GM18861 (cell line): ENCODE data around the gene DR1.
A peak's percentile ranks its signal among the peaks of the same experiment; 100 is the strongest.
"Not testable (repeated sequence)": the region's sequence is repeated elsewhere in the genome, so short reads cannot be mapped to it uniquely, and the experiment has no call there.

ENCODE experiments used
- ATAC-seq: cut with Tn5 transposase; IDR thresholded peaks from one replicate; pipeline ENCODE4 v1.9.1; 2021; ENCODE audit not compliant: unreplicated experiment

The DR1 gene

DNA sequence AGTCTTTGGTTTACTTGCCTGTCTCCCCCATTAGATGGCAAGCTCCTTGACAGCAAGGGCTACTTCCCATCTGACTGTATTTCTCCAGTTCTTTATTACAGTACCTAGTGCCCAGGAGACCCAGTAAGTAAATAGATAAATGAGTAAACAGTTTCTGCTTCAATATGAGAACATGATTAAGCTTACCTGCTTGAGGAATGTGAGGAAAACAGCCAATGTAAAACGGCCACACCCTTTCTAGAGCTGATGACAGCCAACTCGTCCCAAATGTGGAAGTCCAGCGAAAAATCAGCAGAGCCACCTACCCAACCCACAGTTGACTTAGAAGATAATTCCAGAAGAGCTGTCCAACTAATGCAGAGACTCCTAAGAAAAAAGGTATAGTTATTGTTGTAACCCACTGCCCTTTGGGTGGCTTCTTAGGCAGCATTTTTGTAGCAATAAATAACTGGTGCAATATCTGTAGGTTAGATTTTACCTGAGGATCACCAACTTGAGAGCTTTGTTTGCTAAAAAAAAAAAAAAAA, 6.5 kb upstream of the DR1 start:
- no peak for ATAC-seq

DNA sequence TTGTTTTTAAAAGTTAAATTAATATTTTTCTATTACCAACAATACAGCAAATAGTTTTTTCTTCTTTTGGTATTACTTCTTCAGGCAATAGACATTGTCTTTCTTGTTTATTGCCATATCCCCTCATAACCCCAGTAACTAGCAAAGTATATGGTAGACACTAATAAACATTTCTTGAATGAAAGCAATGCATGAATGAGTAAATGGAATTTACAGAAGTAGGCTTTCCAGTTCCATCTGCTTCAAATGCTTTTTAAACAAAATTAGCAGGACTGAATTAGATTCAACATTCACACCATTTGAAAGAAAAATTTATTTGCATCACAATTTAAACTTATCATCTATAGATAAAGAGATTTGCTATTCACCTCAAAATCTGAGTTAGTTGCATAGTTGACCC, 5.6 kb upstream of the DR1 start:
- ATAC-seq = no peak

DNA sequence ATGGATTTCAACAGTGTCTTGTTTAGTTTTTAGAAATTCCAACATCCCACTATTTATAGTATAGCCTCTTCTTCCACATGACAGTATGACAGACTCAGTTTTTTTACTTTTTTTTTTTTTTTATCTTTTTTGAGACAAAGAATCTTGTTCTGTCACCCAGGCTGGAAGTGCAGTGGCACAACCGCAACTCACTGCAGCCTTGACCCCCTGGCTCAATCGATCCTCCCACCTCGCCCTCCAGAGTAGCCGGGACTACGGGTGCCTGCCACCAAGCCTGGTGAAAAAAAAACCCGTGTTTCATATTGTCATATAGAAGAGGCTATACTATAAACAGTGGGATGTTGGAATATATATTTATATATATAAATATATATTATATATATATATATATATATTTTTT, 1.2 kb upstream of the DR1 start:
- ATAC-seq = no peak

DNA sequence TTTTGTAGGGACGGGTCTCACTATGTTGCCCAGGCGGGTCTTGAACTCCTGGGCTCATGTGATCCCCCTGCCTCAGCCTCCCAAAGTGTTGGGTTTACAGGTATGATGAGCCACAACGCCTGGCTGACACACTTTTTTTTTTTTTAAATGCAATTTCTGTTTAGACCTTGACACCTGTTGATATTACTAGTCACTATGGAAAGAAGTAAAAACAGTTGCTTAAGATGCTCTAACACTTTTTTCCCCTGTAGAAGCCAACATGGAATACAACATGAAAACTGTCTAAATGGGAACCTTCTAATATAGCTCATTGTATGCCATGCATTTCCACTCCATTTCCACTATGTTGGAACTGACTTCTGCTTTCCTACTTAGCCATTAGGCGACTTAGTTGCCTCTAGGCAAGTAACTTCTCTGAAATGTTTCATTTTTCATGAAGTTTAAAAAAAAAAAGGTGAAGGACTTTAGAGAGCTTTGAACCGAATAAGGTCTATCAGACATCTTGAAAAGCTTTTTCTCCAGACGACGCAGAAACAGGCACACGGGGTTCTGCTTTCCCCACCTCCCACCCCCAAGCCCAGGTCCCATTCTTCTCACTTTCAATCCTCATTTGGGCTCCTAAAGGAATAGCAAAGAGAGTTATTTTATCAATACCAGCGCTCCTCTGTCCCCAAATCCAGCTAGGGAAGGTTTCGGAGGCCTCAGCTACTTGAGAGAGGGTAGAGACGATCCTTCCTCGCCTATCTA, 648 bp upstream of the DR1 start:
- no peak for ATAC-seq

DNA sequence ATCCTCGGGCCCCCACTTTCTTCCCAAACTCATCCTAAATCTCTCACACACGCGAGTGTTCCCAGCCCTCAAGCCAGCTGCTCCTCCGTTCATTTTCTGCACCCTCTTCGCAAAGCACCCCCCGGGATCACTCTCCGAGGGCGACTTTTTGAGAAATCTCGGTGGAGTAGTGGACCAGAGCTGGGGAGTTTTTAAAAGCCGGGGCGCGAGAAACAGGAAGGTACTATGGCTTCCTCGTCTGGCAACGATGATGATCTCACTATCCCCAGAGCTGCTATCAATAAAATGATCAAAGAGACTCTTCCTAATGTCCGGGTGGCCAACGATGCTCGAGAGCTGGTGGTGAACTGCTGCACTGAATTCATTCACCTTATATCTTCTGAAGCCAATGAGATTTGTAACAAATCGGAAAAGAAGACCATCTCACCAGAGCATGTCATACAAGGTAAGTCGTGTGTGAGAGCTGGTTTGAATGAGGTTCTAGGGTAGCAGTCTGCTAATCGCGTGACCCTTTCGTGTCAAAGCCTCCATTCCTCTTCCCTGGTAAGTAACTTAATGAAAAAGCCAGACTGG, 800 bp downstream of the DR1 start:
- ATAC-seq = peak; percentile 16

DNA sequence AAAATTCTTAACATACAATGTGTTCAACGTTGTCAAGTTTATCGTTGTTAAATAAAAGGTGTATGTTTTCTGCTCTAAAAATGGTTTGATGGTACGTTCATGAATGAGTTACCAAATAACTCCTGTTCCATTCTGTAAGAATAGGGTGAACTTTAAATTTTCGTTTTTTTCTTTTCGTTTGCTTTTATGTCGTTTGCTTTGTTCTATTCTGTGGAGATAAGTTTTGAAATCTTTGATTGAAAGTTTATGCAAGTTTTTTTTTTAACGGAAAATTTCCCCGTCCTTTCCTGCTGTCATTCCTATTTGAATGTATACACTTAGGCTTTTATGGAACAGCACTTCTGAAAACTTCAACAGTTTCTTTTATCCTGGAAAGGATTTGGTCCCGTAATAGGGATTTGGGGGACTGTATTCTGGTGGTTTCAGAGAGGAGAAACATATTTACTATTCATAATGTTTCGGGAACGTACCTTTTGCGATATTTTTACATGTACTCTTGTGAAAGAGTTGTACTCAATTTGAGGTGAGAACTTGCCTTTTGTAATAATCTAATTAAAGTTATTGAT, 1.7 kb downstream of the DR1 start:
- no peak for ATAC-seq

DNA sequence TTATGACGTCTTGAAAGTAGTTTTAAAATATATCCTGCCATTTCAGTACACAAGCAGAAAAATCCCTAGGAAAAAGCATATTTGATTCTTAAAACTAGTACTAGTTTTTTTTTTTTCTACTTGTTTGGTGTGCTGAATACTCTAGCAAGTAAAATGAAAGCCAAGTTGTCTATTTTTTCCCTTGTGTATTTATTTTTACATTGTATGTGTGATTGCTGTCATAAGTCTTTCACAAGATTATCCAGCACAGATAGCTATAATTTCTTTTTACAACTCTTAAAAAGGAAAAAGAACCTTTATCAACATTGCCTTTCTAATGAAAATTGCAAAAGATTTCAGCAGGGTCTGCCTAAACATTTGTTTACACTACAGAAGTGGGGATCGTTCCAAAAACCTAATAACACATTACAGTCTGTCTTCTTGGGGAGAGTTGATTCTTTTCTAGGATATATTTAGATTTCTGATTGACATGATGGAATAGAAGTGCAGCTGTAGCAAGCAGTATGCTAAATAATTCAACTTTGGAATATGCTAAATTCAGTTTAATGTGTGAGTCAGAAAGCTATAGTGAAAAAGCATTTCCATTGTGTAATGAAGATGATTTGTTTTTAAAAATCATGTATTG, 2.5 kb downstream of the DR1 start:
- no peak for ATAC-seq

DNA sequence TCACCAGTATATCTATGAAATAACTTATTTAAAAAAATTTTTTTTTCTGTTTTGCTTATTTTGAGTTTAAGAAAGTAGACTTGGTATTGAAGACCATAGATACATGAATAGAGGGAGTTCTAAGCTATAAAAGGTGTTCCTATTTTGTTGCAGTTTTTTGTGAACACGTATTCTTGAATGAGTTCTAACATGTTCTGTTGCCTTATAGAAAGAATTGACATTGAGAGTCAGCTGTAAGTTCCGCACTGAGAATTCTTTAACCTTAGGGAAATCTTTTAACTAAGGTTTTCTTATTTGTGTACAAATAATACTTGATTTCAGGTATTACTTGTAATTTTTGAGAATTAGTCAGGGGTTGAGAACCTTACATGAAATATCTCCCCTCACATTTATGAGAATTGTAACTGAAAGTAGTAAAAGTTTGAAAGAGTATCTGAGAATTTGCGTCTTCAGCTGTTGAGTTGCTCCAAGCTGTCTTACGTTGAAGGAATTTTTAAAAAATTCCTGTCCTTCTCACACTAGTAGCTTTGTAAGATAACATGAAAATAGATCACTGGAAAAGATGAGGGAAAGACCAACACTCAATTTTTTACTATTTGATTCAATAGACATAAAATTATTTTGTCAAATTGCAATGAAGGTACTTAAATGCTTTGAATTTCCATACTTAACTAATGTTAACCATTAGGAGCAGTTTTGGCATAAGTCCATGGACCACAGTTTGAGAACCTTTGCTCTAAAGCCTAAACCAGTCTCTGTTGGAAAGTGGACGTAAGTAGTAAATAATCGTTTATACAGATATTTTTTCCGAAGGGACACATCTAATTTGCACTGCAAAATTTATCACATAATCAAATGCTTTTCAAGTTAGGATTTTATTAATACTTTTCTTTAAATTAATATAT, 3.8 kb downstream of the DR1 start:
- ATAC-seq = no peak

DNA sequence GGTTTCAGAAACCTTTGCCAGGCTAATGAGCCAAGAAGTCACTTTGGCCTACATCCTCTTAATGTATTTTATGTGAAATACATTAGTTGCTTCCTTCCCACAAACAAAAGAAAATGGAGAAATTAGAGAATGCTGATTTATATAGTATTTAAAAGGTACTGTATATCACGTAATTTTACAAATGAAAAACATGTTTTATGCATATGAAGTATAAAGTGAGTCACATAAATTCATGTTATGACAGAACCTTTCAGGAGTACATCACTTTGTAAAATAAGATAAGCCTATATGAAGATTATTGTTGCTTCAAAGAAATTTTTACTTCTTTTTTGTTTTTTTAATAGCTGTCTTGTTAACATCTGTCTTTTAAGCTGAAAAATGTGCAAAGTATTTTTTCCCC, 4.6 kb downstream of the DR1 start:
- no peak for ATAC-seq

DNA sequence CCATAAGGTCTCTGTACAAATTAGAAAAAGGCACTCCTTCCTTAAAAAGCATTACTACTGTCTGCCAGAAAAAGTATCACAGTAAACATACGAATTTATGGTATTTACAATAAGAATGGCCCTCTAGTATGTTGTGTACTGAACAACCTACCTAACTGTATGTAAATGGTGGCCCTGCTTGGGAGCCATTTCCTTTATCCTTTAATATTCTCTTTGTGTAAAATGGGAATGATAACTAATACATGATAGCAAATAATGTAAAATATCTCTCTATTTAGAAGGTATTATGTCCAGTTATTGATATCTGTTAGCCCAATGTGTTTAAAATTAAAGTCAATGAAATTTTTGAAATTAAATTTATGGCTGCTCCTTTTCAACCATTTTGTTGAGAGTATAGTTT, 5.2 kb downstream of the DR1 start:
- ATAC-seq = no peak

DNA sequence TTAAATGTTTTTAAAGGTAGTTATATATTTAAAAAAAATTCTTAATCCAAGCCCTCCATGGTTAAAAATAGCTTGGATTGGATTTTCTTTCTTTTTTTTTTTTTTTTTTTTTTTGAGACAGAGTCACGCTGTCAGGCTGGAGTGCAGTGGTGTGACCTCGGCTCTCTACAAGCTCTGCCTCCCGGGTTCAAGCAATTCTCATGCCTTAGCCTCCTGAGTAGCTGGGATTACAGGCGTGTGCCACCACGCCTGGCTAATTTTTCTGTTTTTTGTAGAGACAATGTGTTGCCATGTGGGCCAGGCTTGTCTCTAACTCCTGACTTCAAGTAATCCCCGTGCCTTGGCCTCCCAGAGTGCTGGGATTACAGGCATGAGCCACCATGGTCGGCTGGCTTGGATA, 5.6 kb downstream of the DR1 start:
- not testable (repeated sequence) for ATAC-seq

DNA sequence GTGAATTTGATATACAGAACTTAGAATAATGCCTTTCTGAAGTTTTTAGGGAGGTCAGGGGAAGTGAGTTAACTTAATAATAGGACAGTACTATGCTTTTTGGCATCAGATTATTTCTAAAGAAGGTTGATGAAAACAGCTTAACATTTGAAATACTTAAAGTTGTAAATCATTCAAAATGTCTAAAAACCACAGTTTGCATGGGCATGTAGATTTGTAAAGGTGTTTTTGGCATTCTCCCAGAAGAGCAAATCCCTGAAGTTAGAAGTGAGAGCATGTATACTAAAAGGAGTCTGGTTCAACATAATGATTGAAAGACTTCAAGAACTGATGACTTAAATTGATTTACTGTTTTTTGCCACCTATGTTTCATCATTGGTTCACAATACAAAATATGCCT, 6.7 kb downstream of the DR1 start:
- ATAC-seq = no peak

DNA sequence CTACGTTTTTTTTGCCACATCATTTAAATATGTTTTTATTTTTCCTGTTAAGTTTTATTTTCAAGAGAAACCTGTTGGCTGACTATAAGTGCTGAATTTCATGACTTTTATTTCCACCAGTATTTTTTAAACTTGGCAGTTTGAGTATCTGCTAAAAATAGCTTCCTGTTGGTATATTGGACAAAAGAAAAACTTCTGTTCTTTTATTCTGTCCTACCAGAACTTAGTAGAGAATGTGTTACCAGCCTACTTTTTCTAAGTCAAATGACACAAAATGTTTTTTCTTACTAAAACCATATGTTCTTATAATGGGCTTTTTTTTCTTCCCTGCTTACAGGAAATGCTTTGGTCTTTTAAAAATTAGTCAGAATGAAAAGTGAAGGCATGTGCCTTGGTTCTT, 7.6 kb downstream of the DR1 start:
- no peak for ATAC-seq

DNA sequence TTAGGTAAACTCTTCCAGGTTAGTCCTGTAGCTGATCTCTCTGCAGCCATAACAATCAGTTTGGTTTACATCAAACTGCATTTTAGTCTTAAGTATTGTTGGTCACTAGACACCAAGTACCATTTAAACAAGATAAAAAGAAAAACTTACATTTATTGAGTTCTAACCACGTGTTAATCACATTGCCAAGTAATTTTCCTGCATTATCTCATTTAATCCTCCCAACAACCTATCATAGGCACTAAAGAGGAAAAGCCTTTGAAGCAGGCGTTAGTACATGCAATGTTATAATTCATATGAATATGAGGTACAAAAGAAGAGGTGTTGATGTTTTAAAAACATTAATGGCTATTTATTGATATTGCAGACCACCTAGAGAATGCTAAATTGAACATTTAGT, 9.0 kb downstream of the DR1 start:
- ATAC-seq = no peak

DNA sequence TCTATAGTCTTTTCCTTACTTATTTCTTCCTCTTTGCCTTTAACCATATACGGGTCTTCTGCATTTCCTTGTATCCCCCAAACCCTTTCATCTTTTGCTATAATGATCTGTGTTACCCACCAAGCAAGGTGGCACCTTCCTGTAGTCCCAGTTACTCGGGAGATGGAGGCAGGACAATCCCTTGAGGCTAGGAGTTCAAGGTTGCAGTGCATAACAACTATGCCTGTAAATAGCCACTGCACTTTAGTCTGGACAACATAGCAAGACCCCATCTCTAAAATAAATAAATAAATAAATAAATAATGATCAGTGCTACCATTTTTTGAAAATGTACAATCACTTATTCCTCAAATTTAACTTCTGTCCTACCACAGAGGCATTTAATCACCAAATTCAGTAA, 11.5 kb downstream of the DR1 start:
- no peak for ATAC-seq

DNA sequence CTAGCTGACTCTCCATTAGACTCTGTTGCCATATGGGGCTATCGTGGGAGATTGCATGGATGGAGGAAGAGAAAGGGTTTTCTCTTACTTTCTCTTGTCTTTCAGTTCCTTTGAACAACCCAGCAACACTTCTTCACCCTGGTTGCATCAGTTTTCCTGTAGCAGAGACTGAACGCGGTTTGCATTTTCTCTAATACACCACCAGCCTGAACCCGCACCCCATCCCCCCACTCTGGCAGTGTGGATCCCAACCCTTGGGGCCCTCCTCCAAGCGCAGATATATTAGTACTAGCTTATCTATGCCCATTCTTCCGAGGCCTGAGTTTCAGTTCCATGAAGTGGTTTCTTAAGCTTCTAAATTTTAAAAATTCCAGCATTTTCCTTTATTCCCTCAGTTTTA, 12.6 kb downstream of the DR1 start:
- no peak for ATAC-seq

DNA sequence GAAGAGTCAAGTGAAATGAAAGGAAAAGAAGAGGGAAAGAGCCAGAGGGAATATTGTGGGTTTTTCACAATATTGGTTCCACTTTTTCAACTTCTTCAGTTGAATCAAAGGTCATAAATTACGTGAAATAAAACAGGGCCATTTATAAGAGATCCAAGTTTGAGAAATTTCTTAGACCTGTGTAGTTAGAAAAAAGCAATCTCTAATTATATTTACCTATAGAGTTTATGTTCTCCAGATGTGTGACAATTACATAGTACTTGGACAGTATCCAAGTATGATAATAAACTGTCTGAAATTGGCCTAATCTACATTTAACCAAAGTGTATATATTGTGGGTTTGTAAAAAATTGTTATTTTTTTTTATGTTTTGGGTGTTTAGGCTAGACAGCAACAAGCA, 14.4 kb downstream of the DR1 start:
- no peak for ATAC-seq

DNA sequence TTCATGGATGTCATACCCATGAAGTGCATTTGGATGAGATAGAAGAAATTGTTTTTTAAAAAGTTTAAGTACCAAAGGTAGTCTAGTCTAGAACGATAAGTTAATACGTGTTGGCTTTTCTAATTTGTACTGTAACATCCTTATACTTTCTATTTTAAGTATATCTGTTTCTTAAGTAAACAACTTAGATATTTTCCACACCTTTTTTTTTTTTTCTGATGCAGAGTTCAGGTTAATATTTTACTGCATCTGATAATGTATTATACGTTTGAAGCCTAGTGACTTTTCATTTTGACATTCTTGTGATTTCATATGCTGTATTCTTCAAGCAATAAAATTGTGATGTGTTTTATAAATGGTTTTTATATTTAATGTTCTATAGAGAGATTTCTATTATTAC, 16.5 kb downstream of the DR1 start:
- ATAC-seq = no peak

DNA sequence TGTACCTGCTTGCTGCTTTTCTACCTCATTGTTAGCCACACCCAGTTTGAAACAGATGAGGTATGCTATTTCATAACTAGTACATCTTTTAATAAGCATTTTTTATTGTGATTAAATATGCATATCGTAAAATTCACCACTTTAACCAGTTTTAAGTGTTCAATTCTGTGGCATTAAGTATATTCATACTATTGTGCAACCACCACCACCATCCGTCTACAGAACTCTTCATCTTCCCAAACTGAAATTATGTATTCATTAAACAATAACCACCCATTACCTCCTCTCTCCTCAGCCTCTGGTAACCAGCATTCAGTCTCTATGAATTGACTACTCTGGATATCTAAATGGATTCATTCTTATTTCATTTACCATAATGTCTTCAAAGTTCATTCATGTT, 20.1 kb downstream of the DR1 start:
- ATAC-seq = no peak

DNA sequence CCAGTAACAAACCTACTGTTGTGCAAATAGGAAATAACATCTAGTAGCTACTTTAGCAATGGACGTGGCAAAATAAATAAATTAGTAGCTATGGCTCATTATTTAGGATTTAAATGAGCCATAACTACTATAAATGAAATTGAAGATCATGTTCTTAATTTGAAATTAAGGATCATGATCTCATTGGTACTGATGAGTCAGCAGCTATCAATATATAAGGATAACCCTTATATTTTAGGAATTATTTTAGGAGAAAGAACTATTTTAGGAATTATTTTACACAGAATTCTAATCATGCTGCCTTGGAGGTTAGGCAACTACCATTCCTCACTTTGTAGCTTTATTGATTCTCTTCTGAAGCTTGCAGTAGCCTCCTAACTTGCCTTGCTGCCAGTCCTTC, 24.0 kb downstream of the DR1 start:
- ATAC-seq = no peak
